GM20431 (cell line): ENCODE data around the gene SNX14.
"Not testable (repeated sequence)": the region's sequence is repeated elsewhere in the genome, so short reads cannot be mapped to it uniquely, and the experiment has no call there.

ENCODE experiments used
- in situ Hi-C: fragments of 300-500 bp; cut with MseI, MboI; formaldehyde crosslinking; loops from one replicate; pipeline ENCODE4 v1.15.0; 2020; ENCODE audit warnings: low sequenced_read_pairs; ENCODE audit not compliant: unreplicated experiment

Gene SNX14

GRCh38 chr6:85544776-85545175 is 48.9 kb downstream of the SNX14 start:
- in situ Hi-C loops = no loop called here

- in situ Hi-C loops = no loop called here
Observed at GRCh38 chr6:85537055-85537494, 56.6 kb downstream of the SNX14 start.

DNA sequence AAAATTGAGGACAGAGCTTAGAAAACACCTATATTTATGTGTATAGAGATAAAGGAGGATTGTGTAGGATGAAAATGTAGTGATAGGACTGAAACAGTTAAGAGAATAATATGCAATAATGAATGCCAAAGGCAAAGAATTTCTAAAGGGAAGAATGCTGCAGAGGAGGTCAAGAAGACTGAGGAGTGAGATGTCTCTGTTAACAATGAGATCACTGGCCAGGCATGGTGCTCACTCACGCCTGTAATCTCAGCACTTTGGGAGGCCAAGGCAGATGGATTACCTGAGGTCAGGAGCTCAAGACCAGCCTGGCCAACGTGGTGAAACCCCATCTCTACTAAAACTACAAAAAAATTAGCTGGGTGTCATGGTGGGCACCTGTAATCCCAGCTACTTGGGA is 69.4 kb downstream of the SNX14 start:
- in situ Hi-C loops = not testable (repeated sequence)

DNA sequence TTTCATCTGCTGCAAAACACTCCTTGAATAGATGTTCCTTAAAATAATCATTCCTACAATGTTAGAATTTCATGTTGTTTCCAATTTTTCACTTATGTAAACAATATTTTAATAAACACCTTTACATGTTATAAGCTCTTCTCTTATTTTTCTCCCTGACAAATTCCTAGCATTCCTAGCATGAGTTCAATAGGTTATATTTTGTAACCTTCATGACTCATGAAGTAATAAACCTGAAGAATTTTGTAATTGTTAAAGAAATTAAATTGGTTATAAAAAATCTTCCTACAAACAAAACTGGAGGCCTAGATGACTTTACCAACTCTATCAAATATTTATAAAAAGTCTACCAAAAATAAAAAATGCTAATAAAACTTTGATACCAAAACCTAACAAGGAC is 77.5 kb downstream of the SNX14 start:
- in situ Hi-C loops = no loop called here

DNA sequence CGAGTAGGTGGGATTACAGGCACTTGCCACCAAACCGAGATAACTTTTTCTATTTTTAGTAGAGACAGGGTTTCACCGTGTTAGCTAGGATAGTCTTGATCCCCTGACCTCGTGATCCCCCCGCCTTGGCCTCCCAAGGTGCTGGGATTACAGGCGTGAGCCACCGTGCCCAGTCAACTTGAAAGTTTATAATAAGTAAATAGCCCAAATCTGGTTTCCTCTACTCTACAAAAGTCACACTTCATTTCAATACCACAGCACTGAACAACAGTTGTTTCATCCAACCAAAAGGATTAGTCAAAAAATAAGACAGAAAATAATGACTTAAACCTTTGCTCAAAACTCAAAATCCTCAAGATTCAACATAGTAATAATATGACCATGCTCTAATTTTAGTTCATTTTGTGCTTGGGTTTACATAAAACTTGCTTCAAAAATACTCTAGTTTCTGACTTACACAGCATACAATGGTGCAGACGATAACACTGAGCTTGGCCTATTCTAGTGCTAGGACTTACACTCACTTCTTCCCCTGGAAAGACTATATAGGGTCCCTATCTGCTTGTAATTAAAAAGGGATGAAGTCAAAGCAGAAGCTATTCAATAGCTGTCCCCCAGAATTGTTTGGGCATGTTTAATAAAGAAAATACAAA is 87.1 kb downstream of the SNX14 start:
- in situ Hi-C loops = no loop called here

GRCh38 chr6:85498596-85499258 is 94.9 kb downstream of the SNX14 start:
- in situ Hi-C loops = no loop called here

GRCh38 chr6:85496856-85497255 is 96.8 kb downstream of the SNX14 start:
- in situ Hi-C loops = no loop called here

GRCh38 chr6:85496009-85496579 is 97.6 kb downstream of the SNX14 start:
- in situ Hi-C loops = no loop called here

- in situ Hi-C loops = no loop called here
Observed at GRCh38 chr6:85494547-85495536, 98.8 kb downstream of the SNX14 start.

GRCh38 chr6:85493389-85493788 is 100.3 kb downstream of the SNX14 start:
- in situ Hi-C loops = no loop called here

DNA sequence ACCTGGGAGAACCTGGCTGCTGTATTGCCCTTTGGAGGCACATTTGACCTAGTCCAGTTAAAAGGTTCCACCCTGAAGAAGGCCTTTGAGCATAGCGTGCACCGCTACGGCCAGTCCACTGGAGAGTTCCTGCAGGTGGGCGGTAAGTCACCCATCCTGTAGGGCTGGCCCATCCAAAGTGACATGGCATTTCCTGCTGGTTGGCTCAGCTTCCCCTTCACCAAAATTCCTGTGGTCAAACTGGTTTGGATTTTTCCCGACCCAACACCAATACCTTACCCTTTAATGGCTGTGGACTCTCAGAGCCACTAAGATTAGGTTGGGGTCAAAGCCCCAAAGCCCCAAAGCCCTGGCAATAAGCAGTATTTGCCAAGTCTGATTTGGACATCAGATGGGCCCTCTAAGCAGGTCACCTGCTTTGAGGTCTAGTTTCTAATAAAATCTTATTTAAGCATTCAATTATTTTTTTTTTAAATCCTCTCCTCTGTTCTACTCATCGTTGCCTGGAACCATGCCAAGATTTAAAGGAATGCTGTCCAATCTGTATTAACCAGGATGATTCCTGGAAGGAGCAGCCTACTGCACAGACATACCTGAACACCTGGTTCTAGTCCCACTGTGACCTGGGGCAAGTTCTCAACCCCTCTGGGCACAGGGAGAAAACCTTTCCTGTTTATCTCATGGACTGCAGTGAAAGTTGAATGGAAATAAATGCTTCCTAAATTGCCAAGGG is 103.0 kb downstream of the SNX14 start:
- in situ Hi-C loops = no loop called here

DNA sequence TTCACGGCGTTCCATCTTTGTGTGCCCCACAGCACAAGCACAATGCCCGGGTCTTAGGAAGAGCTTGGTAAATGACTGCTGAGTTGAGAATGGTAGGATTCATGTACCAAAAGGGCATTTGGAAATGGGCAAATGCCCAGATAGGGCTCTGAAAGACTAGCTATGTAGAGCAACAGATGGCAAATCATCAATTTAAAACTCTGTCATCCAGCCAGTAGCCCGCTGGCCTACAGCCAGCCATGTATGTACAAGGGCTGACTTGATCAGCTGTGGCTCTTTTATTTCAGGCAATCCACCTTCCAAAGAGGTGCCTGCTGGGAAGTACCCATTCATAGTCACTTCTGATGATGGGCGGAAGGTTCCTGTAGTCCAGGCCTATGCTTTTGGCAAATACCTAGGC is 108.7 kb downstream of the SNX14 start:
- in situ Hi-C loops = loop anchor here (10.0 kb wide), 1 partner anchor 130 kb away; no protein-coding TSS in a partner anchor

DNA sequence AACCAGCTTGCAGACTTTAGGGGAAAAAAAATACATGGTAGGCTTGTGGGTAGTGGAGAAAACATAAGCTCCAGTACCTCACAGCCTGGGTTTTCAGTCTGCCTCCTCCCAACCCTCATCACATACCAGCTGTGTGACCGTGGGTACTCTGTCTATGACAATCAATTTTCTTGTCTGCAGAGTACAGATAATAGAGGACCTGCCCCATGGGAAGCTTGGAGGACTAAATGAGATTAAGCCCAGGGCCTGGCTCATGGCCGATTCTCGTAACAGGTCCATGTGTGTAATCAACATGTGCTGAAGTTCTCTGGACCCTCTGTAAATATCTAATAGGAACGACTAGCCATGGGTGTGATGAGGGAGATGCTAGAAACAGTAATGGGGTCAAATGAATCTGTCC is 109.8 kb downstream of the SNX14 start:
- in situ Hi-C loops = loop anchor here (10.0 kb wide), 1 partner anchor 129 kb away; no protein-coding TSS in a partner anchor

- in situ Hi-C loops = loop anchor here (10.0 kb wide), 1 partner anchor 128 kb away; no protein-coding TSS in a partner anchor
Observed at GRCh38 chr6:85482905-85483700, 110.6 kb downstream of the SNX14 start.

GRCh38 chr6:85482206-85482904 is 111.3 kb downstream of the SNX14 start:
- in situ Hi-C loops = loop anchor here (10.0 kb wide), 1 partner anchor 128 kb away; no protein-coding TSS in a partner anchor

DNA sequence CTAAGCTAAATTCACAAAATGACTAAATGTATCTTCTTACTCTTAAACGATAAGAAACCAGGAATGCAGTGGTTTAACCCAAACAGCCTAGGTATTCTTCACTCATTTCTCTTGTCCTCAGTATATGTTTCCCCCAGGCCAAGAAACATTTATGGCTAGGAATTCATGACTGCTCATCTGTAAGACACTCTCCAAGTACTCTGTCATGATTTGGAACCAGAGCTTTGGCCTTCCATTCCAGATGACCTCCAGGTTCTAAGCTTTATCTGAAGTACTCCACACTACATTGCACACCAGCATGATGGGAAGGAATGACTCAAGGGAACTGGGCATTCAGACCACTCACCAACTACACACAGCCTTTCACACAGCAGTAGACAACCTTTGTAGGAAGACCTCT is 114.5 kb downstream of the SNX14 start:
- in situ Hi-C loops = no loop called here

DNA sequence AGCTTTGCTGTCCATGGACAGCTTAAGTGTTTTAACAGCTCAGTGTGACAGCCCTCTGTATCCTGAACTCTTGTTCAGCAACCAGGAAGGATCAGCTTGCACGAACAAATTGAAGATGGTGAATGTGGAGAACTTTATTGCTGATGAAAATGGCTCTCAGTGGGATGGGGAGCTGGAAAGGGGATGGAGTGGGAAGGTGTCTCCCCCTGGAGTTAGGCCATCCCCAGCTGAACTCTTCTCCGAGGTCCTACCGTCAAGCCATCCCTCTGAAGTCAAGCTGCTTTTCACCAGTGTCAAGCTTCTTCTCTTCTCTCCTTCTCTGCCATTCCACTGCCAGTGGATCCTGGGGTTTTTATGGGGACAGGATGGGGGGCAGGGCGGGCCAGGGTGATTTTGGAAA is 117.1 kb downstream of the SNX14 start:
- in situ Hi-C loops = no loop called here

DNA sequence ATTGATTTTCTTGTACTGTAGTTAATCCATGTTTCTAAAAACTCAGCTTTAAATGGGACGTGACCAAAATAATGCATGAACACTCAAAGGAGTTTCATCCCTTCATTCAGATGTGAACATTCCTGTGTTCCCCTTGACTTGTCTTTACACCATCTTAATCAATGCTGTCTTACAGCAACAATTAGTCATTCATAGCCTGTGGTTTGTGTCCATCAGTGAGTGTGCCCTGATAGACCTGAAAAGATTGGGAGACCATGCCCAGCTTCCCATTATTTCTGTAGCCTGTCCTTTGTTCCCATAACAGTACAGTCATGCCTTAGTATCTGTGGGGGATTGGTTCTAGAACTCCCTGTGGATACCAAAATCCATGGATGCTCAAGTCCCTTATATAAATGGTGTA is 119.9 kb downstream of the SNX14 start:
- in situ Hi-C loops = no loop called here
